Breast epithelium (tissue), 3 donors: ENCODE results near the gene LMTK3.

Source experiments
- CTCF ChIP-seq, 3 donors: fragments of 450-650 bp; IDR thresholded peaks; one replicate each; pipeline ENCODE4 v1.5.1; 2016 to 2017; ENCODE audit warnings: antibody characterized with exemption in 3 of 3, mild to moderate bottlenecking in 3 of 3, moderate library complexity in 3 of 3
- POLR2AphosphoS5 ChIP-seq, 3 donors: sonication (generic); formaldehyde crosslinking; IDR thresholded peaks; one replicate each; pipeline ENCODE4 v1.6.1; 2017; ENCODE audit warnings: antibody characterized with exemption in 3 of 3

- TF ChIP-seq CTCF (IDR thresholded peaks at IDR 0.05) (no peak), POLR2AphosphoS5 (IDR thresholded peaks at IDR 0.05) (no peak)
Observed at GRCh38 chr19:48508729-48509411, 2.8 kb downstream of the LMTK3 start.
